Mesendoderm (in vitro differentiated cells): ENCODE results near the gene MRPS18A.

ENCODE experiments used
- DNase-seq: peaks from one replicate; pipeline ENCODE4 v3.0.0; 2013
- H2AK5ac ChIP-seq: 2 replicates; pipeline ENCODE4 v1.6.1; 2013; ENCODE audit warnings: low read length, inconsistent platforms
- H2BK120ac ChIP-seq: 2 replicates; pipeline ENCODE4 v1.6.1; 2013; ENCODE audit warnings: low read depth, mild to moderate bottlenecking, low read length, moderate library complexity, mixed read lengths
- H2BK15ac ChIP-seq: replicated peaks from 2 replicates; pipeline ENCODE4 v1.6.1; 2013; ENCODE audit warnings: low read depth, mild to moderate bottlenecking, moderate library complexity
- H2BK5ac ChIP-seq: 2 replicates; pipeline ENCODE4 v1.6.1; 2013; ENCODE audit warnings: low read length, inconsistent platforms
- H3K18ac ChIP-seq: 2 replicates; pipeline ENCODE4 v1.6.1; 2013; ENCODE audit warnings: mild to moderate bottlenecking, low read length, mixed read lengths
- H3K23ac ChIP-seq: one replicate; pipeline ENCODE4 v1.6.1; 2013; ENCODE audit warnings: low read length
- H3K27ac ChIP-seq: 2 replicates; pipeline ENCODE4 v1.5.1; 2013; ENCODE audit warnings: low read depth, mild to moderate bottlenecking, inconsistent platforms, low read length, moderate library complexity
- H3K27me3 ChIP-seq: 2 replicates; pipeline ENCODE4 v1.6.1; 2013; ENCODE audit warnings: low read length, control low read depth, mild to moderate bottlenecking, inconsistent platforms; ENCODE audit not compliant: insufficient read depth, poor library complexity
- H3K36me3 ChIP-seq: 2 replicates; pipeline ENCODE4 v1.6.1; 2013; ENCODE audit warnings: low read length, inconsistent platforms; ENCODE audit not compliant: control insufficient read depth, insufficient read depth
- H3K4ac ChIP-seq: one replicate; pipeline ENCODE4 v1.6.1; 2013; ENCODE audit warnings: low read depth, mild to moderate bottlenecking, low read length, moderate library complexity
- H3K4me1 ChIP-seq: 2 replicates; pipeline ENCODE4 v1.6.1; 2013; ENCODE audit warnings: low read depth, low read length, inconsistent platforms; ENCODE audit not compliant: control insufficient read depth
- H3K4me2 ChIP-seq: 2 replicates; pipeline ENCODE4 v1.6.1; 2013; ENCODE audit warnings: low read length
- H3K4me3 ChIP-seq: 2 replicates; pipeline ENCODE4 v1.5.1; 2013; ENCODE audit warnings: mild to moderate bottlenecking, low read length
- H3K56ac ChIP-seq: one replicate; pipeline ENCODE4 v1.6.1; 2013; ENCODE audit warnings: low read length
- H3K79me1 ChIP-seq: 2 replicates; pipeline ENCODE4 v1.6.1; 2013; ENCODE audit warnings: low read length, inconsistent platforms
- H3K79me2 ChIP-seq: 2 replicates; pipeline ENCODE4 v1.6.1; 2013; ENCODE audit warnings: mild to moderate bottlenecking, low read length; ENCODE audit not compliant: control insufficient read depth, insufficient read depth
- H3K9ac ChIP-seq: 2 replicates; pipeline ENCODE4 v1.6.1; 2013; ENCODE audit warnings: low read length, inconsistent platforms
- H4K5ac ChIP-seq: one replicate; pipeline ENCODE4 v1.6.1; 2013; ENCODE audit warnings: low read length
- H4K8ac ChIP-seq: one replicate; pipeline ENCODE4 v1.6.1; 2013; ENCODE audit warnings: low read depth, mild to moderate bottlenecking, control low read depth, low read length, moderate library complexity
- WGBS: extraction: QIAGEN DNeasy Blood & Tissue Kit; methylation state at CpG from one replicate; pipeline ENCODE4 v1.1.7; 2013; ENCODE audit warnings: low lambda C conversion rate, missing lambda C conversion rate; ENCODE audit not compliant: insufficient coverage; ENCODE audit errors: extremely low coverage; 5-methylcytosine and 5-hydroxymethylcytosine counted together

Gene MRPS18A

GRCh38 chr6:43715056-43715788 lies 27.6 kb upstream of the MRPS18A start:
- H3K79me1 ChIP-seq, result no peaks in the 10 kb centered on the region
- no peak for DNase-seq
- no peak overlapping the region for H3K4me2 ChIP-seq
- H3K4me3 ChIP-seq, result no peak overlapping the region
- no peak overlapping the region for H3K27ac ChIP-seq
- no peak overlapping the region for H2BK120ac ChIP-seq
- no CpG with 5 or more reads among the region's 5 CpGs for WGBS
- no peak overlapping the region for H4K5ac ChIP-seq
- H3K79me2 ChIP-seq, result no peaks in the 10 kb centered on the region
- H3K36me3 ChIP-seq, result no peaks in the 10 kb centered on the region
- H3K23ac ChIP-seq, result no peak overlapping the region
- no peak overlapping the region for H3K18ac ChIP-seq
- H3K27me3 ChIP-seq, result no peaks in the 10 kb centered on the region
- no peaks in the 10 kb centered on the region for H3K4me1 ChIP-seq
- H3K4ac ChIP-seq, result no peak overlapping the region
- no peak overlapping the region for H2AK5ac ChIP-seq
- no peak overlapping the region for H2BK5ac ChIP-seq
- H3K56ac ChIP-seq, result no peak overlapping the region
- H4K8ac ChIP-seq, result no peak overlapping the region
- no peak overlapping the region for H2BK15ac ChIP-seq
- no peak overlapping the region for H3K9ac ChIP-seq

GRCh38 chr6:43714311-43715055 lies 26.9 kb upstream of the MRPS18A start:
- Histone ChIP-seq H3K36me3 (no peaks in the 10 kb centered on the region), H3K9ac (no peak overlapping the region), H3K4ac (no peak overlapping the region), H3K27me3 (no peaks in the 10 kb centered on the region), H3K23ac (no peak overlapping the region), H3K18ac (no peak overlapping the region), H3K4me1 (no peaks in the 10 kb centered on the region), H2BK5ac (no peak overlapping the region), H4K8ac (no peak overlapping the region), H3K4me3 (no peak overlapping the region), H4K5ac (no peak overlapping the region), H3K79me1 (no peaks in the 10 kb centered on the region), H3K27ac (no peak overlapping the region), H2BK120ac (no peak overlapping the region), H2BK15ac (no peak overlapping the region), H3K79me2 (no peaks in the 10 kb centered on the region), H2AK5ac (no peak overlapping the region), H3K56ac (no peak overlapping the region), H3K4me2 (no peak overlapping the region)
- no CpG with 5 or more reads among the region's 9 CpGs for WGBS
- DNase-seq, result no peak

- DNase-seq, result no peak
- no peak overlapping the region for H3K23ac ChIP-seq
- no peaks in the 10 kb centered on the region for H3K4me1 ChIP-seq
- no peak overlapping the region for H3K56ac ChIP-seq
- no peaks in the 10 kb centered on the region for H3K79me1 ChIP-seq
- no peak overlapping the region for H4K8ac ChIP-seq
- no peak overlapping the region for H3K4ac ChIP-seq
- H3K9ac ChIP-seq, result no peak overlapping the region
- H2AK5ac ChIP-seq, result no peak overlapping the region
- H3K4me3 ChIP-seq, result no peak overlapping the region
- H4K5ac ChIP-seq, result no peak overlapping the region
- H3K79me2 ChIP-seq, result no peaks in the 10 kb centered on the region
- H3K18ac ChIP-seq, result no peak overlapping the region
- no peak overlapping the region for H3K4me2 ChIP-seq
- H2BK5ac ChIP-seq, result no peak overlapping the region
- no CpG with 5 or more reads among the region's 13 CpGs for WGBS
- H3K27ac ChIP-seq, result no peak overlapping the region
- H2BK120ac ChIP-seq, result no peak overlapping the region
- H2BK15ac ChIP-seq, result no peak overlapping the region
- no peaks in the 10 kb centered on the region for H3K27me3 ChIP-seq
- no peaks in the 10 kb centered on the region for H3K36me3 ChIP-seq
Measured at GRCh38 chr6:43713643-43714310, 26.2 kb upstream of the MRPS18A start.

DNA sequence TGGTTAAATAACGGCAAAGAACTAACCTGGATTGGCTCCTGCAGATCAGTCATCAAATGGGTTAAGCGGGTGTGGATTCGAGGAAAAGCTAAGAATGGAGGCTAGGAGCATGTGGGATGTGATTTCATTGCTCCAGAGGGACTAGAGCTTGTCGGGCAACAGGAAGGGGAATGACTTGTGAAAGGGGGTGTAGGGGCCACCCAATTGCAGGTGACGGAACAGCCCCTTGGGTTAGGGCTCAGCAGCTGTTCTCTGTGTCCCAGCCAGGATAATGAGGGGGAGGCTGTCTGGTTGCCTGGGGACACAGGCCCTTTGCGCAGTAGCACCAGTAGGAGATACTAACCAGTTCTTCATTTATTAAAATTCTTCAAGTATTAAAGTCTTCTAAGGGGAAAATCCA lies 25.0 kb upstream of the MRPS18A start:
- Histone ChIP-seq H3K56ac (no peak overlapping the region), H3K27ac (no peak overlapping the region), H2AK5ac (no peak overlapping the region), H3K36me3 (no peaks in the 10 kb centered on the region), H4K8ac (no peak overlapping the region), H3K23ac (no peak overlapping the region), H3K4me3 (no peak overlapping the region), H3K27me3 (no peaks in the 10 kb centered on the region), H3K4ac (no peak overlapping the region), H3K79me1 (no peaks in the 10 kb centered on the region), H4K5ac (no peak overlapping the region), H3K4me2 (no peak overlapping the region), H3K18ac (no peak overlapping the region), H2BK120ac (no peak overlapping the region), H2BK5ac (no peak overlapping the region), H3K9ac (no peak overlapping the region), H3K4me1 (no peaks in the 10 kb centered on the region), H2BK15ac (no peak overlapping the region), H3K79me2 (no peaks in the 10 kb centered on the region)
- no CpG with 5 or more reads among the region's 6 CpGs for WGBS
- no peak for DNase-seq

DNA sequence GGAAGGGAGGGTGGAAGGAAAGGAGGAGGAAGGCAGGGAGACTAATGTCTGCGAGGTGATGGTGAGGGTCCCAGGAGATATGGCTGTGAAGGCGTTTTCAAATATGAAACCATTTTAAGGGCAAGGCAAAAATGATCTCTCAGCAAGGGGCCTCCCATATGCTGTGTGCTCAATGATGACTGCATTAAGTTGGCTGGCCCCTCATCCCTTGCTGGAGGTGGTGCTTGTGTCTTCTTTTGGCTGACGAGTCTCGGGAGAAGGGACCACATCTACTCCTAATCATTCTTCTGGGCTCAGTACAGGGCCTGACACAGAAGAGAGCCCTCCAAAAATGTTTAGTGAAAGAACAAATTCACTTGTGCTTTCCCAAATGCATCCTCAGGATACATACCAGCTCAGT lies 23.0 kb upstream of the MRPS18A start:
- H2BK5ac ChIP-seq, result no peak overlapping the region
- no peak overlapping the region for H4K8ac ChIP-seq
- H3K23ac ChIP-seq, result no peak overlapping the region
- no peak overlapping the region for H3K56ac ChIP-seq
- H2AK5ac ChIP-seq, result no peak overlapping the region
- no peak overlapping the region for H2BK15ac ChIP-seq
- no peak overlapping the region for H2BK120ac ChIP-seq
- no peak overlapping the region for H3K9ac ChIP-seq
- H3K36me3 ChIP-seq, result no peaks in the 10 kb centered on the region
- no peak overlapping the region for H3K4ac ChIP-seq
- no CpG with 5 or more reads among the region's 4 CpGs for WGBS
- no peaks in the 10 kb centered on the region for H3K79me1 ChIP-seq
- no peaks in the 10 kb centered on the region for H3K27me3 ChIP-seq
- no peak overlapping the region for H3K27ac ChIP-seq
- H4K5ac ChIP-seq, result no peak overlapping the region
- no peaks in the 10 kb centered on the region for H3K79me2 ChIP-seq
- H3K4me1 ChIP-seq, result peaks cover 6% of the 10 kb centered on the region
- DNase-seq, result no peak
- H3K18ac ChIP-seq, result no peak overlapping the region
- H3K4me2 ChIP-seq, result no peak overlapping the region
- no peak overlapping the region for H3K4me3 ChIP-seq
